GM12892 (cell line): Measurements from ENCODE around the gene COQ5.

Experiments
- POLR2A ChIP-seq: IDR thresholded peaks from 2 replicates; pipeline ENCODE4 v1.6.1; 2011; ENCODE audit warnings: low read depth, low read length, control low read depth
- POLR2AphosphoS5 ChIP-seq: IDR thresholded peaks from 2 replicates; pipeline ENCODE4 v1.6.1; 2011; ENCODE audit warnings: low read depth, low read length, control low read depth

DNA sequence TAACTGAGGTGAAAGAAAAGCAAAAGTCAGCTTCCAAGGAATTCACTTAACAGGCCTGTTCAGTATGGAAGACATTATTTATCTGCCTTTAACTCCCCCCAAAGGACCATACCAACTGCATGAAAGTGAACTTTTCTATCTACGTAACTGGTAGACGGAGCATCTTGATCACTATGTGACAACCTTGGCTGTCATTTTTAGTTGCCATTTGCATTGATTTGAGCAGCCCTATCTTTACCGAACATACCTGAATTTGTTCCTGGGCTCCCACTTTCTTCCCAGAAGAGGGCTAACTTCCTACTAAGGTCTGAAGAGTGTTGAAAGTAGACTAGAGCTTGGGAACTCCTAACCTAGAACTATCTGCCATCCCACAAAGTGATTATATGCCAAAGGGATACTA is 68.8 kb downstream of the COQ5 start:
- TF ChIP-seq POLR2AphosphoS5 (no peak; the same call in 1 of the 2 replicates), POLR2A (0 out of 2 replicates have a peak, but pooled peaks have one; percentile 40)
